Stimulated activated CD4-positive, alpha-beta T cell treated with anti-CD3 and anti-CD28 coated beads, Interleukin-1b, Interleukin-23, amount 100 ng/mL, for 24 hours (primary cell): ENCODE measurements around the gene MAP2K7.
"Not testable (repeated sequence)": the region's sequence is repeated elsewhere in the genome, so short reads cannot be mapped to it uniquely, and the experiment has no call there.

Source experiments
- DNase-seq, 4 experiments: peaks; one replicate each; pipeline ENCODE4 v3.0.0-alpha.2; 2020; ENCODE audit warnings: low read depth in 4 of 4, low spot score in 1 of 4

MAP2K7 gene

DNA sequence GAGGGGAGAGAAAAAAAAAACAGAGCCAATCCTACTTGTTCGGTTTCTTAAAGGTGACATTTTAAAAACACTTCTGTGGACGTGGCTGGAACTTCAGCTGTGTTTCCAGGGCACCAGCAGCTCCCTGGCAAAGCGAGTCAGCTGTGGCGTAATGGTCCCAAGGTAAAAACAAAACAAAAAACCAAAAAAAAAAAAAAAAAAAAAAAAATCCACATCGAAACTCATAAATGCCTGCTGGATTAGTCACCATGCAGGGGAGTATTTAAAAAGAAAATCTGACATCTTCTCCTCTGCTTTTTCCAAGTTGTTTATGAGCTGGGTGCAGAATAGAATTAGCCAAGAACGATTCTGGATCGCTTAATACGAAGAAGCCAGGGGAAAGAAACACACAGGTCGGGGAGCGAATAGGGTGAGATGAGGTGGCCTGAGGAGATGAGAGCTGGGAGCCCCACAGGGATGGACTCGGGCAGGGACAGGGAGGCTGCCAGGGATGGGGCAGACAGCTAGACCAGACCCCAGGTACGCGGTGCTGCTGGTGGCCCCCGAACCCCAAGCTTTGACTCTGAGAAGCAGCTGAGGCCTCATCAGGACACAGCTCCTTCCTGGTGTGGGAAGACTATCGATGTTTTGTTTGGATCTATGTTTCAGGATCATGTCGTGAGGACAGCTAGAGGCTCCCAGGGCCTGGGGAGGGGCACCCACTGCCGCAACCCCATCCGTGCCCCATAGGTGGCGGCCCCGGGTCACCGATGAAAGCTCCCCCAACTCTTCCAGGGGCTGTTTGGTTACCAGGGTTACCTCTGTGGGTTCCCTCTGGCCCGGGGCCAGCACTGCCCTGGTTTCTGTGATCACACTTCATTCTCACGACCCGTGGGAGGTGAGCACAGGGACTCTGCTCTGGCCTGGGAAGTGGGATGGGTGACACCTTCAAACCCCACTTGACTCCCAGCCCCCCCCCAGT is 25.3 kb downstream of the MAP2K7 start:
- no peak for DNase-seq

DNA sequence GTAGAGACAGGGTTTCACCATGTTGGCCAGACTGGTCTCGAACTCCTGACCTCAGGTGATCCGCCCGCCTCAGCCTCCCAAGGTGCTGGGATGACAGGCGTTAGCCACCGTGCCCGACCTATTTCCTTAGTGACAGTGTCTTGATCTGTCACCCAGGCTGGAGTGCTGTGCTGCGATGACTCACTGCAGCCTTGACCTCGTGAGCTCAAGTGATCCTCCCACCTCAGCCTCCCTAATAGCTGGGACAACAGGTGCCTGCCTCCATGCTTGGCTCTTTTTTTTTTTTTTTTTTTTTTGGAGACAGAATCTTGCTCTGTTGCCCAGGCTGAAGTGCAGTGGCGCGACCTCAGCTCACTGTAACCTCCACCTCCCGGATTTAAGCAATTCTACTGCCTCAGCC is 26.4 kb downstream of the MAP2K7 start:
- not testable (repeated sequence) for DNase-seq

DNA sequence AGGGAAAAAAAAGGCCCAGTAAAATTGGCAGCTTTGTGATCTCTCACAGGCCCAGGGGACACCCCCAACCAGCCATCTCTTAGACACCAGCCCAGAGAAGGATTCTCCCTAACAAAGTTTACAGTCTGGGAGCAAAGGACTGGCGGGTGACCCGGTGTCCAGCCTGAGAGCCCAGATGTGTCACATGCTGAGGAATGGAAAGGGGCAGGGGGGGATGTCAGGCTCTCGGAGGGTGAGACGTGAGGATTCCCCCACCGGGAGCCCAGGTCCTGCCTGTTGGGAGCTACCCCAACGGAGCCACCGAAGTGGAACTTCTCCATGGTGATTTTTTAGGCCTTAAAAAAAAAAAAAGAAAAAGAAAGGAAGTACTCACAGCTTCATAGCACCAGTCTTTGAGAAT is 27.1 kb downstream of the MAP2K7 start:
- DNase-seq, result no peak

GRCh38 chr19:7931221-7932061 is 27.8 kb downstream of the MAP2K7 start:
- no peak for DNase-seq

GRCh38 chr19:7932276-7932929 is 28.7 kb downstream of the MAP2K7 start:
- no peak for DNase-seq

- no peak for DNase-seq
These were observed 29.2 kb downstream of the MAP2K7 start for GRCh38 chr19:7932930-7933300.

- DNase-seq, result no peak
These were observed 29.7 kb downstream of the MAP2K7 start for GRCh38 chr19:7933411-7933810.

GRCh38 chr19:7933828-7934725 is 30.4 kb downstream of the MAP2K7 start:
- no peak for DNase-seq

DNA sequence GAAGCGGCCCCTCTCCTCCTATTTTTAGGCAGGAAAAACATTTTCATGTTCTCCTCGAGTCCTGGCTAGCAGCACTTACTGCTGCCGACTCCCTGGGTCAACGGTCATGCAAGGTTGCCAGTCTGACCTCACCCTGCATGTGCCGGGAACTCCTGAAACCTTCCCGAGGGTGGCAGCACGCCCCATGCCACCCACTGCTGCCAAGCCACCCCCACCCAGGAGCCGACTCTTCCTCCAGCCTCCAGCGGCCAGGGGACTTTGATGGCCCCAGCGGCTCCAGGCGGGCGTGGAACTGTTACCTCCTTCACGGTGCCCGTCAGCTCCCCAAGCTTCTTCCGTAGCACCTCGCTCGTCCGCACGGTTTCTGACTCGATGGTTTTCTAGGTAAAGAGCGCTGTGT is 31.1 kb downstream of the MAP2K7 start:
- DNase-seq, result no peak

- no peak for DNase-seq
These were observed 37.2 kb downstream of the MAP2K7 start for GRCh38 chr19:7940841-7941240.

DNA sequence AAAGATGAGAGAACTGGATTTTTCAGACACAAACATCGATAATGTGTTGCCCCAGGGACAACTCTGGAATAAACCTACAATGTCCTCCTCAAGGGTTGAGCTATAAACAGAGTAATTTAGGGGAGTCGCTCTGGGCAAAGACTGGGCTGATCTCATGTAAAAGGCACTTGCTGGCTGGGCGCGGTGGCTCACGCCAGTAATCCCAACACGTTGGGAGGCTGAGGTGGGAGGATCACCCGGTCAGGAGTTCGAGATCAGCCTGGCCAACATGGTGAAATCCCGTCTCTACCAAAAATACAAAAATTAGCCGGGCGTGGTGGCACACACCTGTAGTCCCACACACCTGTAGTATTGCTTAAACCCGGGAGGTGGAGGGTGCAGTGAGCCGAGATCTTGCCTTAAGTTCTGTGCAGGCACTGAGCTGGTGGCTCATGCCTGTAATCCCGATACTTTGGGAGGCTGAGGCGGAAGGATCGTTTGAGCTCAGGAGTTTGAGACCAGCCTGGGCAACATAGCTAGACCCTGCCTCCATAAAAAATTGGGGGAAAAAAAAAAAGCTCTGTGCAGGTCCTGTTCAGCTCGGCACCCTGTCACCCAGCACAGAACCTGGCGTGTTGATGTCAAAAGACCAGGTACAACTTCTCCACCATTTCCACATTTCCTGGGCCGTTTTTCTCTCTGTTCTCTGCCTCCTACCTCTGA is 38.4 kb downstream of the MAP2K7 start:
- no peak for DNase-seq

DNA sequence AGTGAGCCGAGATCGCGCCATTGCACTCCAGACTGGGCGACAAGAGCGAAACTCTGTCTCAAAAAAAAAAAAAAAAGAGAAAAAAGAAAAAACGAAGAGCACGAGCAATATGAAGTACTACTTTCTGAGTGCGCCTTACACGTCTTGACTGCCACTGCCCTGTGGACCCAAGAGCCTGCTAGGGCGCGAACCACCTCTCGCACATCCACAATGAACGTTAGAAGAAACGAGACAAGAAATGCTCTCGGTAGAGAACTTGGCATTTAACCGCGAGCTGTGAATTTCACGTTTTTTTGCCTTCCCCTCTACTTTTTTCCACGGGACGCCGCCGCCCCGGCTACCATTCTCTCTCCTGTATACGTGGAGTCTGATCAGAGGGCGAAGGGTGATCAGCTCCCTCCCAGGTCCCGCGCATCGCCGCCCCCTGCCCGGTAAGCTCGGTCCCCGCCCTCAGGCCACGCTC is 39.3 kb downstream of the MAP2K7 start:
- DNase-seq, result no peak

GRCh38 chr19:7943444-7944176 is 39.9 kb downstream of the MAP2K7 start, which contains the start of gene TIMM44:
Gene TIMM44, minus strand, starts transcription at chr19:7943666. Its CDS starts 15 bp downstream, at chr19:7943651.
- peak; percentile 94 to 99 (median 96) for DNase-seq

GRCh38 chr19:7944177-7944761 is 40.6 kb downstream of the MAP2K7 start:
- DNase-seq, result peak; percentile 76 to 87 (median 82)

GRCh38 chr19:7947939-7948338 is 44.3 kb downstream of the MAP2K7 start:
- DNase-seq, result no peak

GRCh38 chr19:7953060-7953459 is 49.4 kb downstream of the MAP2K7 start:
- no peak for DNase-seq

GRCh38 chr19:7953576-7953975 is 49.9 kb downstream of the MAP2K7 start:
- DNase-seq, result no peak

- DNase-seq, result no peak
These were observed 52.0 kb downstream of the MAP2K7 start for GRCh38 chr19:7955696-7956095.

DNA sequence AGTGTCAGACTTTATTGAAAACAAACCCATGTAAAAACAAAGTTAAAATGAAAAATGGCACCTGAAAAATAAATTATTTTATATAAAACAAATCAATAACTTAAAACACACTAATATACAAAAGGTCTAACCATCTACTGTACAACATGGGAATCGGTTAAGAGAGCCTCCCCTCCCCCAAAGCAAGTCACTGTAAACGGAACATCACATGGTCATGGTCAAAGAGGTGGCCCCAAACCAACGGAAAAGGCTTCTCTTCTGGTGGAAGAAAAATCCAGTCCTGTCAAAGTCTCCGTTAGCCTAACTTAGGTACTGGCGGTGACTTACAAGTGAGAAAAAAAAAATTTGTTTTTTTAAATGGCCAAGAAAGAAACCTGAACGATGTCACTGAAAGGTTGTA is 55.5 kb downstream of the MAP2K7 start:
- no peak for DNase-seq
